Stimulated activated CD4-positive, alpha-beta T cell treated with anti-CD3 and anti-CD28 coated beads, Interleukin-15, amount 100 ng/mL, for 24 hours (primary cell): ENCODE data around the gene TTLL6.
"Not testable (repeated sequence)": the region's sequence is repeated elsewhere in the genome, so short reads cannot be mapped to it uniquely, and the experiment has no call there.

ENCODE experiments used
- DNase-seq: peaks from one replicate; pipeline ENCODE4 v3.0.0-alpha.2; 2020

Gene TTLL6

GRCh38 chr17:48816774-48817590, at the start of gene TTLL6:
Gene TTLL6 (minus strand): TSS chr17:48817229. CDS start chr17:48817072, 157 bp downstream.
- DNase-seq, result peak; percentile 83

DNA sequence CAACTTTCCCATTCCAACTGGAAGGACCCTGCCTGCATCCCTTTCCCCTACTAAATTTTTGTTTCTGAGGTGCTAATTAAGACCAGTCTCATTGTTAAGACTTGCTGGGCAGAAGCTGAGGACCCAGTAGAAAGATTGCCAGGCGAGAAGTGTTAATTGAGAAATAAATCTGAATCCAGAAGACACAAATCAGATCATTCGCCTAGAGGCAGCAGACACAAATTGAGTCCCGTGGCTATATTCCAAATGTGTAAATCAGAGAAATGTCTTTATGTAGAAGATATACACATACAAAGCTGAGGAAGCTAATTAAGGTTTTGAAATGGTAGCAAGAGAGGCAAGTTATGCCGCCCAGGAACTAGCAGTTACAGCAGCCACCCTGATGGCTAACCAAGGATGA, 43.4 kb upstream of the TTLL6 start:
- no peak for DNase-seq

DNA sequence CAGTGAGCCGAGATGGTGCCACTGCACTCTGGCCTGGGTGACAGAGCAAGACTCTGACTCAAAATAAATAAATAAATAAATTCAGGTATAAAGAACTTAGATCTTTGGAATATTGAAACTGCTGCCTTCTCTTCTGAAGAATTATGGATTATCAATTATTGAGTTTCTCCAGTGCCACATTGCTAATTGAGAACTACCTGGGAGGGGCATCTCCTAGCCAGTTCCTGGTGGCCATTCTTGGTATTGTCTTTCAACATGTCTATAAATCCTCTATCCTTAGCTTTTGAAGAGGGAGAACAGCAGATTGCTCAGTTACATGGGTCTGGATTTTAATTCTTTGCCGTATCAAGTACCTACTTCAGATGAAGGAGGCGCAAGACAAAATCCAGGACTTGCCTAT, 43.0 kb upstream of the TTLL6 start:
- no peak for DNase-seq

DNA sequence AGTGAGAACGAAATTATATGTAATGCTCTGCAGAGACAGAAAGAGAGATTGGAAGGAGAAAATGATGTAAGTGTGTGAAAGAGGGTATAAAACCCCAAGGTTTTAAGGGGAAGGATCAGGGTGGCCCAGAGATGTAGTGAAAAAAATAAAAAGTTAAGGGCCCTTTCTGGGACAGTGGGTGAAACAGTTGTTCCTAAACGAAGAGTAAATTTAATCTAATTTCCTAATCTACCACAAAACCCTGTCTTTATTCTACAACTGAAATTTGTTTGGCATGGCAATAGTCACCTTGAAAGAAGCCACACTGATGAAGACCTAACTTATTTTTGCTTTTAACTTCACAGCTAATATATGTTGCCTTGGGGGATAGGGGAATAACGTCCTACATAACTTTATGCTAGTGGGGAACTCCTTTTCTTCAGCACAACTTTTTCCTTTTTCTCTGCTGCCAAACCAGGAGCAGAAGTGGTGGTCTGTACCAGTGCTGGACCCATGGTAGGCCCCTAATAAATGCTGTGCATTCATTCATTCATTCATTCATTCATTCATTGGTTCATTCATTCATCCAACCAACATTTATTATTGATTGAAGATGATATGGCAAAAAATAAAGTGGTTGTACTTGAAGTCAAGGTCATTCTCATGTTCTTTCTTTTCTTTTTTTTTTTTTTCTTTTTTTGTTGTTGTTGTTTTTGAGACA, 39.2 kb upstream of the TTLL6 start:
- no peak for DNase-seq

- DNase-seq, result no peak
These were observed 37.9 kb upstream of the TTLL6 start for GRCh38 chr17:48854774-48855476.

GRCh38 chr17:48850792-48851323, 33.8 kb upstream of the TTLL6 start:
- no peak for DNase-seq

GRCh38 chr17:48843187-48843900, 26.3 kb upstream of the TTLL6 start:
- no peak for DNase-seq

- no peak for DNase-seq
These were observed 25.7 kb upstream of the TTLL6 start for GRCh38 chr17:48842746-48843145.

GRCh38 chr17:48841395-48841831, 24.4 kb upstream of the TTLL6 start:
- DNase-seq, result peak; percentile 41

DNA sequence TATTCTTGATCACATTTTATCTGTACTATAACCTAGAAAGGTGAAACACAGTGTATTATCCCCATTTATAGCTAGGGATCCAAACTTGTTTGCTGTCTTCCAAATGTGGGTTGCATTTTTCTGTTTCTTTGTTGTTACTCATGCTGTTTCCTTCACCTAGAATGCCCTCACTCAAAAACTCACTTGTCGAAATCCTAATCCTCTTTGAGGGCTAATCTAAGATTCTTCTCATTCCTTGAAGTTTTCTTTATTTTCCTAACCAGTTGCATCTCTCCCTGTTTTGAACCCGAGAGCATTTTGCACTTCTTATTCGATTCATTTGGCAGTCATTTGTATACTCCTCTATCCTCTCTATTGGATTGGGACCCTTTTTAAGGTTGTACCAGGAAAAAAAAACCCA, 23.4 kb upstream of the TTLL6 start:
- no peak for DNase-seq

- peak; percentile 30 for DNase-seq
These were observed 20.4 kb upstream of the TTLL6 start for GRCh38 chr17:48837458-48837857.

DNA sequence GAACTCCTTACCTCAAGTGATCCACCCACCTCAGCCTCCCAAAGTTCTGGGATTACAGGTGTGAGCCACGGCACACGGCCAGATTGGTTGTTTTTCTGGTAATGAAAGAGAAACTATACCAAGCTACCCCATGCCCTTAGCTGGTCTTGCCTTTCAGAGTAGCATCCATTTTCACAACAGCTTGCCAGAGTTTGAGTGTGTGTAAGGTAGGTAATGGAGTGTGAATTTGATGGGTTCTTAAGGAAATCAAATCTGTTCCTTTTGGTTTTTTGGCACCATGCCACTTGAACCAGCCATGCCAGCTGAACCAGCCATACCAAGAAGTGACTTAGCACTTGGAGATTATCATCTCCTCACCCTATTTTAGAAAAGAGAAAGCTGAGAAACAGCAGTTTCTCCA, 18.9 kb upstream of the TTLL6 start:
- DNase-seq, result no peak

GRCh38 chr17:48834973-48835372, 17.9 kb upstream of the TTLL6 start:
- DNase-seq, result no peak

DNA sequence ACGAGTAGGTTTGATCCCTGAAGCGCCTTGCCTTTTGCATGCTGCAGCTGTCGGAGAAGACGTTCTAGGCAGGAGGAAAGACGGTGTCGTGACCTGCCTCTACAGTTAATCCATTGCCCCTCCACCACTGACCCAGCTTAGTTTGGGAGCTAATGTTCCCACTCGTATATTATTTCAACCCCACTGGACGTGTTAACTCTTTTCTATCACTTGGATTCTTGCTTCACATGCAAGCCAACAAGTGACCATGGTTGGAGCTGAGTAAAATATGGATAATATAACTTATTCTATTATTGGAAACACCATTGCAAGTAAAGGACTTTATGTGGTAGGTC, 14.5 kb upstream of the TTLL6 start:
- DNase-seq, result no peak

DNA sequence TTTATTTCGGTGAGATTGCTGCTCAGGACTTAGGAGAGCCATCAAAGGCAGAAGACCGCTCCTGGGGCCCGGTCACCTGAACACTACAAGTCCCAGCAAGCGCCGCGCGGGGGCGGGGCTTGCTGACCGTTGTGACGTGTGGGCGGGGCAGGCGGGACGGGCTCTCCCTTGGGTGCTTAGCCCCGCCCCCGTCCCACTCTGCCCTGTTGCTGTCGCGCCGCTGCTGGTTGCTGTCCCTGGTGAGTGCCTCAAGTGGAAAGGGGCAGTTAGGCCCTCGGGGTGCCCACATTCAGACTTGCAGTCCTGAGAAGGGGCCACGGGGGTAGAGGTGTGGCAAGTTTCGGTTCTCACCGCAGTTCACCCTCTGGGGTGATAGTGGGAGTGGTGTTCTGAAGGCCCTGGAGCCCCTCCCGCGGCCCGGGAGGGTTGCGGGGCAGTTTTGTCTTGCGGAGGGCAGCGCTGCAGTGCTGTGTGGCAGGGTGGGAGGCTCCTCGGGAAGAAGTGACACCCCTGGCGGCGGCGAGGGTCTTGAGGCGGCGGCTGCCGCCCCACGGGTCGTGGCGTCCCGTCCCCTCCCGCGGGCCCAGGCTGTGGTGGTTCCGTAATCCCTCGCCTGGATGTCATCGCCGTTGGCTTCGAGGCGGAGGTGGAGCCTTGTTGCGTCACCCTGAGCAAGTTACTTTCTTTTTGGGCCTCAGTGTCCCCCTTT, 14.0 kb upstream of the TTLL6 start, which contains the start of gene CALCOCO2:
Gene CALCOCO2, plus strand, starts transcription at position 196 of the 709 bp plus-strand sequence. CDS start 10,673 bp downstream, outside the sequence.
- peak; percentile 93 for DNase-seq

DNA sequence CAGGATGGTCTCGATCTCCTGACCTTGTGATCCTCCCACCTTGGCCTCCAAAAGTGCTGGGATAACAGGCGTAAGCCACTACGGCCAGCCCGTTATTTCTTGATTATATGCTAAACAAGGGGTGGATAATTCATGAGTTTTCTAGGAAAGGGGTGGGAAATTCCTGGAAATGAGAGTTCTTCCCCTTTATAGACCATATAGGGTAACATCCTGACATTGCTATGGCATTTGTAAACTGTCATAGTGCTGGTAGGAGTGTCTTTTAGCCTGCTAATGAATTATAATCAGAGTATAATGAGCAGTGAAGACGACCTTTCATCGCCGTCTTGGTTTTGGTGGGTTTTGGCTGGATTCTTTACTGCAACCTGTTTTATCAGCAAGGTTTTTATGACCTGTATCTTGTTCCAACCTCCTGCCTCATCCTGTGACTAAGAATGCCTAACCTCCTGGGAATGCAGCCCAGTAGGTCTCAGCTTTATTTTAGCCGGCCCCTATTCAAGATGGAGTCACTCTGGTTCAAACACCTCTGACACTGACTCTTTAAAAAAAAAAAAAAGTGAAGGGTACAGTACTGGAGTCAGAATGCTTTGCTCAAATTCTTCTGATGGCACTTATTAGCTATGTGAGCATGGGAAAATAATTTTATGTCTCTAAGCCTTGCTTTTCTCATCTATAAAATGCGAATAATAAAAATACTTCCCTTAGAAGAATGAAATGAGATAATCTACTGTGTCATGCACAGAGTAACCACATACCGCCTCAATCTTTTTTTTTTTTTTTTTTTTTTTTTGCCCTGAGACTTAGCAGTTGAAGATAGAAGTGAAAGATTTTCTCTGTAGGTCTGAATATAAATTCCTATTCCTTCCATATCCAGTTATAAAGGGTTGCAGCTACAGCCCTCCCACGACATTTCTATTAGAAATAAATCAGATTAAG, 8.7 kb upstream of the TTLL6 start:
- no peak for DNase-seq

GRCh38 chr17:48820936-48821335, 3.9 kb upstream of the TTLL6 start:
- not testable (repeated sequence) for DNase-seq

DNA sequence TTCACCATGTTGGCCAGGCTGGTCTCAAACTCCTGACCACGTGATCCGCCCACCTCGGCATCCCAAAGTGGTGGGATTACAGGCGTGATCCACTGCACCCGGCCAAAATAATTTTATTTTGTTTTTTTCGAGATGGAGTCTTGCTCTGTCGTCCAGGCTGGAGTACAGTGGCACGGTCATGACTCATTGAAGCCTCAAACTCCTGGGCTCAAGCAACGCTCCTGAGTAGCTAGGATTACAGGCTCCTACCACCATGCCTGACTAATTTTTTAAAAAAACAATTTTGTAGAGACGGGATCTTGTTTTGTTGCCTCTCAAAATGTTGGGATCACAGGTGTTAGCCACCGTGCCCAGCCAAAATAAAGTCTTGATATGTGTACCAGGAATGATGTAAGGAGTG, 2.4 kb upstream of the TTLL6 start:
- no peak for DNase-seq

- no peak for DNase-seq
These were observed 1.4 kb upstream of the TTLL6 start for GRCh38 chr17:48818361-48818841.

DNA sequence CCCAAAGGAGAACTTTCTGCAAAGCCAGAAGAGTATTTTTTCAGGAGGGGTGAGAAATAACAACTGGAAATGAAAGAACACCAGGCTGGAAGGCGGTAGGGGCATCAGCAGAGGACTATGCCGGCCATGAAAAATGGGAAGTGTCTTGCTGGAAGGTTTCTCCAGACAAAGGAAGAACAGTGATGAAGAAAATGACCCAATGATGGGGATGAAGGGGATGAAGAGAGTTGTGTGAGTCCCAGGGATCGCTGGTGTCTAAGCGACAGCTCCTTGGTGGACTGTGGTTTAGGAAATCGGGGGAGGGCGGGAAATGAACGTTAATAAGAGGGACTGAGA, 623 bp downstream of the TTLL6 start:
- DNase-seq, result no peak

- DNase-seq, result no peak
These were observed 1.7 kb downstream of the TTLL6 start for GRCh38 chr17:48815311-48815710.
